Keratinocyte (primary cell): ENCODE results near the gene RTBDN. TPM values are rescaled to one million over a fixed set of nuclear protein-coding genes. Genes with fewer than 3 reads are reported as not detected.

Experiments used
- DNase-seq: peaks from one replicate; pipeline ENCODE4 v3.0.0-alpha.2; 2011; ENCODE audit warnings: low read depth, missing footprints, low spot score
- FAIRE-seq: peaks from 2 replicates; lab custom pipeline; 2011; peaks lifted over from hg19 to GRCh38; lab: Jason Lieb, UNC
- H2AFZ ChIP-seq: 2 replicates; pipeline ENCODE4 v1.6.0; 2012; ENCODE audit warnings: low read length, control low read depth, inconsistent platforms; ENCODE audit not compliant: control insufficient read depth
- H3K27ac ChIP-seq: 2 replicates; pipeline ENCODE4 v1.5.1; 2011; ENCODE audit warnings: low read length; ENCODE audit not compliant: control insufficient read depth, insufficient read depth
- H3K27me3 ChIP-seq: 3 replicates; pipeline ENCODE4 v1.6.0; 2011; ENCODE audit warnings: low read length; ENCODE audit not compliant: control insufficient read depth, insufficient read depth; ENCODE audit errors: extremely low read depth
- H3K36me3 ChIP-seq, 2 experiments: 2 replicates in 1 of 2; 3 replicates in 1 of 2; pipeline ENCODE4 v1.5.1; 2011; ENCODE audit warnings: low read length in 2 of 2, mild to moderate bottlenecking in 1 of 2; ENCODE audit not compliant: control insufficient read depth in 2 of 2, insufficient read depth in 2 of 2; ENCODE audit errors: extremely low read depth in 1 of 2
- H3K4me1 ChIP-seq: 3 replicates; pipeline ENCODE4 v1.5.1; 2011; ENCODE audit warnings: low read length; ENCODE audit not compliant: control insufficient read depth, insufficient read depth; ENCODE audit errors: extremely low read depth
- H3K4me2 ChIP-seq: 3 replicates; pipeline ENCODE4 v1.6.0; 2011; ENCODE audit warnings: low read depth, low read length; ENCODE audit not compliant: control insufficient read depth, insufficient read depth; ENCODE audit errors: extremely low read depth
- H3K4me3 ChIP-seq, 3 experiments: fragments of 200-600 bp in 1 of 3; sonication (generic) in 1 of 3; 2 replicates in 2 of 3; 3 replicates in 1 of 3; pipeline ENCODE4 v1.5.1; 2011 to 2016; ENCODE audit warnings: low read length in 3 of 3, mild to moderate bottlenecking in 3 of 3, control low read depth in 2 of 3, inconsistent platforms in 1 of 3, low read depth in 1 of 3, mixed read lengths in 1 of 3, mixed run types in 1 of 3, moderate library complexity in 1 of 3; ENCODE audit not compliant: control insufficient read depth in 2 of 3, insufficient read depth in 2 of 3; ENCODE audit errors: extremely low read depth in 1 of 3
- H3K79me2 ChIP-seq: 2 replicates; pipeline ENCODE4 v1.6.0; 2012; ENCODE audit warnings: low read length; ENCODE audit not compliant: control insufficient read depth, insufficient read depth
- H3K9ac ChIP-seq: 3 replicates; pipeline ENCODE4 v1.6.0; 2011; ENCODE audit warnings: low read length; ENCODE audit not compliant: control insufficient read depth, insufficient read depth; ENCODE audit errors: extremely low read depth
- H3K9me1 ChIP-seq: 3 replicates; pipeline ENCODE4 v1.6.0; 2011; ENCODE audit warnings: low read length; ENCODE audit not compliant: control insufficient read depth, insufficient read depth; ENCODE audit errors: extremely low read depth
- H3K9me3 ChIP-seq: 2 replicates; pipeline ENCODE4 v1.5.1; 2012; ENCODE audit warnings: low read depth, low read length; ENCODE audit not compliant: control insufficient read depth
- H4K20me1 ChIP-seq: 3 replicates; pipeline ENCODE4 v1.6.0; 2011; ENCODE audit warnings: low read length; ENCODE audit not compliant: control insufficient read depth, insufficient read depth; ENCODE audit errors: extremely low read depth
- EZH2 ChIP-seq: IDR thresholded peaks from one replicate; pipeline ENCODE4 v1.6.1; 2012; ENCODE audit warnings: inconsistent platforms, mild to moderate bottlenecking, low read length, moderate library complexity
- dilution Hi-C: fragments of 300-500 bp; cut with MboI; formaldehyde crosslinking; loops from one replicate; pipeline ENCODE4 v1.7.0; 2020; ENCODE audit warnings: low sequenced_read_pairs; ENCODE audit not compliant: extremely low pct_ligation_motif_present
- polyA plus RNA-seq, 5 experiments: library from polyadenylated mRNA; depleted of rRNA in 3 of 5; stranded (reverse) in 3 of 5; stranded (forward) in 1 of 5; unstranded in 1 of 5; fragments of >200 nt; gene quantifications; 1 replicate in 1 of 5; 2 replicates in 3 of 5; 3 replicates in 1 of 5; pipeline versions ENCODE4 v1.2.1 to v1.2.3, GENCODE V29; 2011 to 2012; ENCODE audit warnings: missing spikeins in 2 of 5, low read depth in 1 of 5, low replicate concordance in 1 of 5
- TF ChIP-seq, protein P1 (sequence below), 3 experiments: IDR thresholded peaks in 1 of 3; conservative IDR thresholded peaks in 1 of 3; optimal IDR thresholded peaks in 1 of 3; 2 replicates in 2 of 3; 3 replicates in 1 of 3; pipeline versions ENCODE3 to v1.5.1; 2011; ENCODE audit warnings: low read length in 3 of 3, mild to moderate bottlenecking in 3 of 3, moderate library complexity in 2 of 3, control low read depth in 1 of 3, inconsistent platforms in 1 of 3; ENCODE audit not compliant: insufficient read depth in 2 of 3; ENCODE audit errors: extremely low read depth in 1 of 3

The RTBDN gene
- polyA plus RNA-seq, 1 donor (not counting 4 experiments of a cell fraction or from before 2014, with no cell fraction given) = not detected

DNA sequence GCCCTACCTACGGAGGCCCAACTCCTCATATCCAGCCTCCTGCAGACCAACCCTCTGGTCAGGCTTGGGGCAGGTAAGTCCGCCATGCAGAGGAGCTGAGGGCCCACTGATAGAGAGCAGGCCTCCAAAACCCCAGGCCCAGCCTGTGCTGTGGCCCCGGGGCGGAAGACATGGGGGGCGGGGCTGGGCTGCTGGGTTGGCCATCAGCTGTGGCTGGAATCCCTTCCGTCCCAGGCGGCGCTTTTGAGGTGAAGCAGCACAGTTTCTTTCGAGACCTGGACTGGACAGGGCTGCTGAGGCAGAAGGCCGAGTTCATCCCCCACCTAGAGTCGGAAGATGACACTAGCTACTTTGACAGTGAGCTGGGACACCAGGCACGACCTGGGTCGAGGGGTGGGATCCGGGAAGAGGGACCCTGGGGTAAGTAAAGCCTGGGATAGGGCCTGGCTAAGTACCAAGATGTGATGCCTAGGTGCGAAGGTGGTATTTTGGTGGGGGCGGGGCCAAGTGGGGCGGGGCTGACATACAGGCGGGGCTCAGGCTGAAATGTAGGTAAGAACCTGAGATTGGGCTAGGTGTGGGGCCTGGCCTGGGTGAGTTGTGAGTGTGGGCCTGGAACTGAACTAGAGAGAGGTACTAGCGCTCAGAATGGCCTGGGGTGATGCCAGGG lies 31.5 kb upstream of the RTBDN start:
- Histone ChIP-seq H2AFZ (no peak overlapping the region), H3K9ac (no peak overlapping the region), H3K9me1 (no peaks in the 10 kb centered on the region), H3K9me3 (no peaks in the 10 kb centered on the region), H3K79me2 (no peaks in the 10 kb centered on the region), H4K20me1 (no peaks in the 10 kb centered on the region), H3K4me1 (peaks cover 9% of the 10 kb centered on the region), H3K36me3 (no peaks in the 10 kb centered on the region), H3K4me3 (no peak overlapping the region), H3K27ac (no peak overlapping the region), H3K4me2 (no peak overlapping the region), H3K27me3 (no peaks in the 10 kb centered on the region)
- TF ChIP-seq EZH2 = no peak
- TF ChIP-seq, protein P1, sequence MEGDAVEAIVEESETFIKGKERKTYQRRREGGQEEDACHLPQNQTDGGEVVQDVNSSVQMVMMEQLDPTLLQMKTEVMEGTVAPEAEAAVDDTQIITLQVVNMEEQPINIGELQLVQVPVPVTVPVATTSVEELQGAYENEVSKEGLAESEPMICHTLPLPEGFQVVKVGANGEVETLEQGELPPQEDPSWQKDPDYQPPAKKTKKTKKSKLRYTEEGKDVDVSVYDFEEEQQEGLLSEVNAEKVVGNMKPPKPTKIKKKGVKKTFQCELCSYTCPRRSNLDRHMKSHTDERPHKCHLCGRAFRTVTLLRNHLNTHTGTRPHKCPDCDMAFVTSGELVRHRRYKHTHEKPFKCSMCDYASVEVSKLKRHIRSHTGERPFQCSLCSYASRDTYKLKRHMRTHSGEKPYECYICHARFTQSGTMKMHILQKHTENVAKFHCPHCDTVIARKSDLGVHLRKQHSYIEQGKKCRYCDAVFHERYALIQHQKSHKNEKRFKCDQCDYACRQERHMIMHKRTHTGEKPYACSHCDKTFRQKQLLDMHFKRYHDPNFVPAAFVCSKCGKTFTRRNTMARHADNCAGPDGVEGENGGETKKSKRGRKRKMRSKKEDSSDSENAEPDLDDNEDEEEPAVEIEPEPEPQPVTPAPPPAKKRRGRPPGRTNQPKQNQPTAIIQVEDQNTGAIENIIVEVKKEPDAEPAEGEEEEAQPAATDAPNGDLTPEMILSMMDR (optimal IDR thresholded peaks at IDR 0.05 in 1 of 3, IDR thresholded peaks at IDR 0.05 in 1 of 3, conservative IDR thresholded peaks at IDR 0.05 in 1 of 3; ENCODE audit: extremely low read depth in 1 of 3, insufficient read depth in 2 of 3, low read length in 3 of 3) = no peak
- dilution Hi-C loops = no loop called here
- no peak for FAIRE-seq
- DNase-seq = no peak

DNA sequence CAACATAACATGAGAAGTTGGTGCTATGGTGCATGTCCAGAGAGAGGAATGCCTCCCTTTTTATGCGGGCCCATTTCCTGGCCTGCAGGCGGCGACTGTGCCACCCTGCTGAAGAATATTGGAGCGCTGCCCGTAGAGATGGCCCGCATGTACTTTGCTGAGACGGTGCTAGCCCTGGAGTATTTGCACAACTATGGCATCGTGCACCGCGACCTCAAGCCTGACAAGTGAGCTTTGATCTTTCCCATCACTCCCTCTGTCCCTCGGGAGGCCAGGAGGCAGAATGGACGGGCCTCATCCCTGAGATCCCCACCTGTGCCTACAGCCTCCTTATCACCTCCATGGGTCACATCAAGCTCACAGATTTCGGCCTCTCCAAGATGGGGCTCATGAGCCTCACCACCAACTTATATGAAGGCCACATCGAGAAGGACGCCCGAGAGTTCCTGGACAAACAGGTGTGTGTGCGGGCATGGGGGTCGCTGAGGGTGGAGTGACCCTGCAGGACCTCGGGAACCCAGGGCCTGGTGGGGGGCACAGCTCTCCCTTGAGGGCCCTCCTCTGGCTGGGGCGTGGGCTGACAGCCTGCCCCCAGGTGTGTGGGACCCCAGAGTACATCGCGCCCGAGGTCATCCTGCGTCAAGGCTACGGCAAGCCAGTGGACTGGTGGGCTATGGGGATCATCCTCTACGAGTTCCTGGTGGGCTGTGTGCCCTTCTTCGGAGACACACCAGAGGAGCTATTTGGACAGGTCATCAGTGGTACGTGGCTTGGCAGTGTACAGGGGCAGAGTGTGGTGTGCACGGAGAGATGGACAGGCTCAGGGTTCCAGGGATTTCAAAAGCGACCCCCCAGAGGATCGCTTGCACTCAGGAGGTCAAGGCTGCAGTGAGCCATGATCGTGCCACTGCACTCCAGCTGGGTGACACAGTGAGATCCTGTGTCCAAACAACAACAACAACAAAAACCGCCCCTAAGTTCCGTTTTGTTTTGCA lies 30.6 kb upstream of the RTBDN start:
- Histone ChIP-seq H3K27ac (no peak overlapping the region), H3K9me1 (no peaks in the 10 kb centered on the region), H3K4me3 (no peak overlapping the region), H3K9ac (no peak overlapping the region), H3K27me3 (no peaks in the 10 kb centered on the region), H3K4me1 (peaks cover 9% of the 10 kb centered on the region), H3K36me3 (no peaks in the 10 kb centered on the region), H3K79me2 (no peaks in the 10 kb centered on the region), H3K4me2 (no peak overlapping the region), H2AFZ (no peak overlapping the region), H3K9me3 (no peaks in the 10 kb centered on the region), H4K20me1 (no peaks in the 10 kb centered on the region)
- DNase-seq (no peak), FAIRE-seq (no peak)
- dilution Hi-C loops = no loop called here
- TF ChIP-seq, protein P1 (optimal IDR thresholded peaks at IDR 0.05 in 1 of 3, IDR thresholded peaks at IDR 0.05 in 1 of 3, conservative IDR thresholded peaks at IDR 0.05 in 1 of 3; ENCODE audit: extremely low read depth in 1 of 3, insufficient read depth in 2 of 3, low read length in 3 of 3) = no peak
- no peak for TF ChIP-seq EZH2
